HCT116 (cell line): ENCODE data around the gene LMNTD1. TPM values are rescaled to one million over a fixed set of nuclear protein-coding genes. Genes with fewer than 3 reads are reported as not detected.

Source experiments
- ATAC-seq: fragments of 200-7000 bp; cut with Tn5 transposase; 2 replicates; pipeline ENCODE4 v1.9.1; 2020; ENCODE audit warnings: mild to moderate bottlenecking, moderate library complexity
- BruUV-seq: library from RNA; stranded (reverse); fragments of 400-500 nt; replicated peaks from 2 replicates; lab custom pipeline; 2021; lab: Mats Ljungman, UMichigan
- CTCF ChIA-PET: fragments of 300-600 bp; sonication (Branson Sonifier 250); formaldehyde crosslinking; loops from one replicate; lab custom pipeline; 2021; ENCODE audit warnings: antibody characterized with exemption; lab: Charles Lee
- POLR2A ChIA-PET: fragments of 300-600, 350-600 bp; sonication (Branson Sonifier 250); formaldehyde crosslinking; loops from one replicate; lab custom pipeline; 2021; ENCODE audit warnings: antibody characterized with exemption; lab: Charles Lee
- RAD21 ChIA-PET, 2 experiments: fragments of 300-600 bp; sonication (Branson Sonifier 250); formaldehyde crosslinking; loops; one replicate each; lab custom pipeline; 2023; ENCODE audit warnings: low total read pairs in 2 of 2; ENCODE audit not compliant: uncharacterized antibody in 2 of 2, unreplicated experiment in 2 of 2, low non-redundant PET in 1 of 2; lab: Charles Lee
- DNase-seq: peaks from one replicate; pipeline ENCODE4 v3.0.0-alpha.2; 2010; ENCODE audit warnings: low read depth, low spot score
- H2AFZ ChIP-seq: fragments of 200-600 bp; shearing (Covaris generic), sonication (generic); 2 replicates; pipeline ENCODE4 v1.6.1; 2017; ENCODE audit warnings: low read depth, mixed run types, mixed read lengths, antibody characterized with exemption, low read length; ENCODE audit not compliant: poor library complexity, severe bottlenecking
- H3K27ac ChIP-seq: 2 replicates; pipeline ENCODE4 v1.5.1; 2012; ENCODE audit warnings: low read depth, low read length
- H3K27me3 ChIP-seq: fragments of 200-600 bp; sonication (generic); 2 replicates; pipeline ENCODE4 v1.6.1; 2016; ENCODE audit warnings: mixed run types, low read length, mixed read lengths; ENCODE audit not compliant: insufficient read depth
- H3K36me3 ChIP-seq, 2 experiments: fragments of 200-500 bp in 1 of 2; fragments of 200-600 bp in 1 of 2; sonication (Bioruptor generic) in 1 of 2; sonication (generic) in 1 of 2; 2 replicates each; pipeline versions ENCODE4 v1.5.1 to v1.6.1; 2014 to 2016; ENCODE audit warnings: low read length in 2 of 2, inconsistent platforms in 1 of 2, mixed read lengths in 1 of 2, mixed run types in 1 of 2; ENCODE audit not compliant: insufficient read depth in 2 of 2, control insufficient read depth in 1 of 2
- H3K4me1 ChIP-seq, 2 experiments: fragments of 200-600 bp in 1 of 2; sonication (generic) in 1 of 2; 2 replicates each; pipeline versions ENCODE4 v1.5.1 to v1.6.1; 2012 to 2017; ENCODE audit warnings: low read length in 2 of 2, inconsistent platforms in 1 of 2, mild to moderate bottlenecking in 1 of 2, mixed read lengths in 1 of 2, mixed run types in 1 of 2, moderate library complexity in 1 of 2; ENCODE audit not compliant: insufficient read depth in 2 of 2, control insufficient read depth in 1 of 2
- H3K4me2 ChIP-seq: fragments of 200-600 bp; sonication (generic); 2 replicates; pipeline ENCODE4 v1.6.1; 2017; ENCODE audit warnings: mixed run types, low read length, mixed read lengths
- H3K4me3 ChIP-seq, 2 experiments: fragments of 200-600 bp in 1 of 2; sonication (generic) in 1 of 2; replicated peaks in 1 of 2; 2 replicates each; pipeline ENCODE4 v1.5.1; 2011 to 2016; ENCODE audit warnings: low read length in 2 of 2, control low read depth in 1 of 2, low read depth in 1 of 2, mild to moderate bottlenecking in 1 of 2, mixed read lengths in 1 of 2, mixed run types in 1 of 2
- H3K79me2 ChIP-seq: fragments of 200-600 bp; sonication (generic); 2 replicates; pipeline ENCODE4 v1.6.1; 2017; ENCODE audit warnings: mild to moderate bottlenecking, mixed run types, low read length, moderate library complexity, mixed read lengths; ENCODE audit not compliant: insufficient read depth
- H3K9ac ChIP-seq: fragments of 200-600 bp; sonication (generic); 2 replicates; pipeline ENCODE4 v1.6.1; 2016; ENCODE audit warnings: low read length, mixed read lengths
- H3K9me2 ChIP-seq: fragments of 200-600 bp; sonication (generic), shearing (Covaris generic); 2 replicates; pipeline ENCODE4 v1.6.1; 2017; ENCODE audit warnings: mixed run types, mild to moderate bottlenecking, moderate library complexity; ENCODE audit not compliant: insufficient read depth
- H3K9me3 ChIP-seq, 2 experiments: fragments of 200-500 bp in 1 of 2; fragments of 200-600 bp in 1 of 2; sonication (Bioruptor generic) in 1 of 2; sonication (generic) in 1 of 2; 2 replicates each; pipeline ENCODE4 v1.6.1; 2014 to 2017; ENCODE audit warnings: low read length in 2 of 2, mixed read lengths in 2 of 2, inconsistent platforms in 1 of 2, low read depth in 1 of 2, mild to moderate bottlenecking in 1 of 2, mixed run types in 1 of 2, moderate library complexity in 1 of 2; ENCODE audit not compliant: control insufficient read depth in 1 of 2, insufficient read depth in 1 of 2
- H4K20me1 ChIP-seq: fragments of 200-600 bp; sonication (generic), shearing (Covaris generic); 2 replicates; pipeline ENCODE4 v1.6.1; 2017; ENCODE audit warnings: mixed run types, mild to moderate bottlenecking, moderate library complexity; ENCODE audit not compliant: insufficient read depth
- CBX3 ChIP-seq: IDR thresholded peaks from 2 replicates; pipeline ENCODE4 v1.6.1; 2012; ENCODE audit warnings: low read depth
- CEBPB ChIP-seq: IDR thresholded peaks from 2 replicates; pipeline ENCODE4 v1.6.1; 2012; ENCODE audit warnings: low read depth
- EZH2 ChIP-seq: fragments of 200-600 bp; sonication (generic); IDR thresholded peaks from 2 replicates; pipeline ENCODE4 v1.6.1; 2017; ENCODE audit warnings: antibody characterized with exemption, mixed run types
- EZH2phosphoT487 ChIP-seq: fragments of 200-600 bp; IDR thresholded peaks from 2 replicates; pipeline ENCODE4 v1.6.1; 2018; ENCODE audit warnings: antibody characterized with exemption, borderline replicate concordance
- FOSL1 ChIP-seq: IDR thresholded peaks from 2 replicates; pipeline ENCODE4 v1.6.1; 2012; ENCODE audit warnings: low read depth
- JUND ChIP-seq: IDR thresholded peaks from 2 replicates; pipeline ENCODE4 v1.6.1; 2012
- POLR2A ChIP-seq: IDR thresholded peaks from 2 replicates; pipeline ENCODE4 v1.7.0; 2011; ENCODE audit warnings: borderline replicate concordance; ENCODE audit not compliant: insufficient read depth, insufficient read length; ENCODE audit errors: extremely low read depth
- RAD21 ChIP-seq: IDR thresholded peaks from 2 replicates; pipeline ENCODE4 v1.6.1; 2012; ENCODE audit warnings: low read depth, mild to moderate bottlenecking
- REST ChIP-seq: IDR thresholded peaks from 2 replicates; pipeline ENCODE4 v1.6.1; 2012; ENCODE audit warnings: low read depth
- SIN3A ChIP-seq: IDR thresholded peaks from 2 replicates; pipeline ENCODE4 v1.6.1; 2012; ENCODE audit warnings: low read depth
- SP1 ChIP-seq: IDR thresholded peaks from 2 replicates; pipeline ENCODE4 v1.6.1; 2012; ENCODE audit warnings: low read depth
- SRF ChIP-seq: IDR thresholded peaks from 2 replicates; pipeline ENCODE4 v1.6.1; 2012; ENCODE audit warnings: low read depth
- TCF7L2 ChIP-seq: IDR thresholded peaks from 2 replicates; pipeline ENCODE4 v1.7.0; 2011; ENCODE audit warnings: borderline replicate concordance, inconsistent platforms; ENCODE audit not compliant: insufficient read depth, insufficient read length; ENCODE audit errors: extremely low read depth
- YY1 ChIP-seq: IDR thresholded peaks from 2 replicates; pipeline ENCODE4 v1.6.1; 2011; ENCODE audit warnings: low read length, low read depth, moderate library complexity, mild to moderate bottlenecking; ENCODE audit not compliant: insufficient replicate concordance; ENCODE audit errors: extremely low read depth
- ZFX ChIP-seq: fragments of 450-650 bp; IDR thresholded peaks from 2 replicates; pipeline ENCODE4 v1.6.1; 2017
- ZNF274 ChIP-seq: fragments of 200-500 bp; sonication (Bioruptor generic); IDR thresholded peaks from 2 replicates; pipeline ENCODE4 v1.6.1; 2014; ENCODE audit warnings: mild to moderate bottlenecking, low read depth, low read length, inconsistent platforms
- intact Hi-C: fragments of 100-400 bp; cut with micrococcal nuclease; formaldehyde crosslinking; loops from 2 replicates; pipeline ENCODE4 v1.10.0; 2022
- total RNA-seq: library from RNA; stranded (reverse); gene quantifications from one replicate; pipeline ENCODE4 v1.2.1, GENCODE V29; 2021; ENCODE audit not compliant: unreplicated experiment
- TF ChIP-seq, protein P1 (sequence below): IDR thresholded peaks from 2 replicates; pipeline ENCODE4 v1.6.1; 2011; ENCODE audit warnings: mild to moderate bottlenecking, low read length, moderate library complexity; ENCODE audit not compliant: insufficient replicate concordance; ENCODE audit errors: extremely low read depth

Gene LMNTD1
- total RNA-seq, 1 experiment from 2014 or later = not detected

DNA sequence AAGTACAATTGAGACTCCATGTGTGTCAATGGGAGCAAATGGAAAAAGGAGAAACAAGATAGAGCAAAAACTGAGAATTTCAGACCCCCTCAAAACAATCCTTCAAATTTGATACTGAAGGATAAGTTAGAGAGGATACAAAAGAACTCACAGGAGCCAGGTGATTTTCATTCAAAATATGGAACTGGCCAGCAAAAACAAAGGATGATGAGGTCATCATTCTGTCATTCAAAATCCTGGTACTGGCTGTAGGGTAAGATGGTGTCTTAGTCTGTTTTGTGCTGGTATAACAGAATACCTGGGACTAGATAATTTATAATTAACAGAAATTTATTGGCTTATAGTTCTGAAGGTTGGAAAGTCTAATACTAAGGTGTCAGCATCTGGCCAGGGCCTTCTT is 80.6 kb downstream of the LMNTD1 start:
- Histone ChIP-seq H3K4me2 (no peak overlapping the region), H3K9ac (no peak overlapping the region), H3K27ac (no peak overlapping the region), H2AFZ (no peak overlapping the region), H3K79me2 (no peaks in the 10 kb centered on the region), H3K4me3 (no peak overlapping the region), H3K36me3 (no peaks in the 10 kb centered on the region), H3K27me3 (no peaks in the 10 kb centered on the region), H4K20me1 (no peaks in the 10 kb centered on the region), H3K9me3 (no peaks in the 10 kb centered on the region), H3K9me2 (0 out of 2 replicates have a peak, but pooled peaks cover 4% of the 10 kb centered on the region), H3K4me1 (no peaks in the 10 kb centered on the region)
- CTCF ChIA-PET = no interaction called here
- TF ChIP-seq SP1 = no peak
- no peak for TF ChIP-seq CEBPB
- TF ChIP-seq REST = no peak
- no peak for TF ChIP-seq CBX3
- TF ChIP-seq EZH2 = no peak
- TF ChIP-seq SIN3A = no peak
- TF ChIP-seq SRF = no peak
- no peak for TF ChIP-seq ZFX
- TF ChIP-seq RAD21 = no peak
- TF ChIP-seq, protein P1, sequence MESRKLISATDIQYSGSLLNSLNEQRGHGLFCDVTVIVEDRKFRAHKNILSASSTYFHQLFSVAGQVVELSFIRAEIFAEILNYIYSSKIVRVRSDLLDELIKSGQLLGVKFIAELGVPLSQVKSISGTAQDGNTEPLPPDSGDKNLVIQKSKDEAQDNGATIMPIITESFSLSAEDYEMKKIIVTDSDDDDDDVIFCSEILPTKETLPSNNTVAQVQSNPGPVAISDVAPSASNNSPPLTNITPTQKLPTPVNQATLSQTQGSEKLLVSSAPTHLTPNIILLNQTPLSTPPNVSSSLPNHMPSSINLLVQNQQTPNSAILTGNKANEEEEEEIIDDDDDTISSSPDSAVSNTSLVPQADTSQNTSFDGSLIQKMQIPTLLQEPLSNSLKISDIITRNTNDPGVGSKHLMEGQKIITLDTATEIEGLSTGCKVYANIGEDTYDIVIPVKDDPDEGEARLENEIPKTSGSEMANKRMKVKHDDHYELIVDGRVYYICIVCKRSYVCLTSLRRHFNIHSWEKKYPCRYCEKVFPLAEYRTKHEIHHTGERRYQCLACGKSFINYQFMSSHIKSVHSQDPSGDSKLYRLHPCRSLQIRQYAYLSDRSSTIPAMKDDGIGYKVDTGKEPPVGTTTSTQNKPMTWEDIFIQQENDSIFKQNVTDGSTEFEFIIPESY = no peak
- TF ChIP-seq EZH2phosphoT487 = no peak
- no peak for TF ChIP-seq FOSL1
- TF ChIP-seq JUND = no peak
- TF ChIP-seq YY1 = no peak
- no peak for TF ChIP-seq TCF7L2
- no peak for TF ChIP-seq POLR2A
- no peak for TF ChIP-seq ZNF274
- no peak for ATAC-seq
- RAD21 ChIA-PET = no interaction called here
- POLR2A ChIA-PET = no interaction called here
- BruUV-seq = no TSS peak
- intact Hi-C loops = no loop called here
- DNase-seq = no peak
